GM18517 (cell line): Measurements from ENCODE around the gene NPIPA8.
"Not testable (repeated sequence)": the region's sequence is repeated elsewhere in the genome, so short reads cannot be mapped to it uniquely, and the experiment has no call there.

ENCODE experiments used
- ATAC-seq: cut with Tn5 transposase; IDR thresholded peaks from one replicate; pipeline ENCODE4 v1.9.1; 2021; ENCODE audit warnings: mild to moderate bottlenecking, moderate library complexity; ENCODE audit not compliant: unreplicated experiment

The NPIPA8 gene

DNA sequence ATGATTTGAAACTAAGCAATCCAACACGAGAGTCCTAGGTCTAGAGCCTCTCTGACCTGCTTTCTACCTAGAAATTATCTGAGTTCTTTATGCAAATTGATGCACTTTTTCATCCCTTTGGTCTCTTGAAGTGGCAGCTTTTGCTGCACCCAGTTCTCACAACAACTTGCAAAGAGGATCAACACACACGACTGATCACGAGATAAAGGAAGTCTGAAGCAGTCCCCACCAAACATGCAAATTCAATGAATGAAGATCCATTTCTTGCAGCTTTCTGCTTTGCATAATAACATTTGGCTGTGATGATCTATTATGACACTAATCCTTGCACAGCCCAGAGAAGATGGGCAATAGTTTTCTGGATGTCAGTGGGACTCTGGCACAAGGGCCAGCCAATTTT is 56.2 kb downstream of the NPIPA8 start:
- ATAC-seq, result not testable (repeated sequence)

DNA sequence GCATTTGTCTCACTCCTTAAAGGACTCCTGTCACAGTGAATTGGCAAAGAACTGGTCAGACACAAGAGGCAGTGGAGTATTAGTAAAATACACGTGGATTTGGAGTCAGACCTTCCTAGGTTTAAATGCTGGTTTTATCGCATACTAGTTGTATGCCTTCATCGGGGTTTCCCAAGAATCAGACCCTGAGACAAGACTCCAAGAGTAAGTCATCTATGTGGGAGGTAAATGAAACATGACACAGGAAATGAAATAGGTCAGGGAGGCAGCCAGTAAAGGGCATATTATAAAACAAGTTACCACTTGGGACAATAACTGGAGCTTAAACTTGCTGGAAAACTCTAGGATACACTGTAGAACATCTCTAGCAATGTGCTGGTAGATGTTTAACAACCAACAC is 59.8 kb downstream of the NPIPA8 start:
- ATAC-seq, result not testable (repeated sequence)

DNA sequence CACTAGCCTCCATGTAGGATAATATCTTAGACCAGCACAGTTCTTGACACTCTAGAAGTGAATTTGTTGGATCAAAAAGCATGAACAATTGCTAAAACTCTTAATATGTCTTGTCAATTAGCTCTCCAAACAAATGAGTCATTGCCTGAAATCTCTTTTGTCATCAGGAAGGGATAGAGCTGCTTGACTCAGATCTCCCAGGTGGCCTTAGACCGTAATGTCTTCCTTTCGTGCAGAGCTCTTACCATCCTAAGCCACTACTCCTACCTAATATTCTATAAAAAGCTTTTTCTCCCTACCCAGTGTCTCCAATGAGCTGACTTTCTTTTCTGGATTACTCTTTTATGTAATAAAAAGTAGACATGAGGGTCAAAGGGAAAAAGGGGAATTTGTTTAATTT is 66.4 kb downstream of the NPIPA8 start:
- not testable (repeated sequence) for ATAC-seq
